ENCODE results near the gene GORASP1. TPM values are rescaled to one million over a fixed set of nuclear protein-coding genes. Genes with fewer than 3 reads are reported as not detected.

GORASP1 gene
- total and polyA plus RNA-seq, 2 of the 13 experiments (the other 11 are each of a cell fraction or from before 2014, with no cell fraction given), result 36.4 to 39.8 TPM

DNA sequence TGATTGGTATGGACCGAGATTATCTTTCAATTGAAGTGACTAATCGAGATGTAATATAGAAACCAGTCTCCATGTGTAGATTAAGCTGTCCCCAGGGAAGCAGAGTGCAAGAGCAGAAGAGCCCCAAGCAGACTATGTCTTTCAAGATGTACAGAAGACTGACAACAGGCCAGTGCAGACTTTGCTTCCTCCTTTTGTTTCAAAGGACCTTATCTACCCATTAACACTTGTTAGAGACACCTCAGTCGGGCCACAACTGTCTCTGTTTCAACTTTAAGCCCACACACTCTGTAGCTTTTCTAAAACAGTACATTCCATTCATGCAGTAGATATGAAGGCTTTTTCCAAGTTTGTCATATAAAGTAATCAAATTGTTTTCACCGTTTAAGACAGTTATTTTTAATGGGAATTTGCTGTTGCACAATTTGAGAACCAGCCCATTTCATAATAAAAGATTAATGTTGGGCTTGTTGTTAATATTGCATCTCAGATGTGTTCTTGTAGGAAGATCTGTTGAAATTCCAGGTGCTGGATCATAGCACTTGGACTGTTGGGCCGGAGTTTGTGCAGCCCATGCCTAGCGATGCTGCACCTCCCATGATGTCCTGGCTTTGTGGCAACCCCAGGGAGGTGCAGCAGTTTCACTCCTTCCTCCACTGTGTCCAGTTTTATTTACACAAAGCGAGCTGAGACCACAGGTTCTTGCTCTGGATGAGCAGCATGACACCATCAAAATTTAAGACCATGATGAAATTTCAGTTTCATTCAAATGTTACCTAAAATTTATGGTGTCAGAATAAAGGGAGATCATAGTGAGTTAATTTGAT, 12.4 kb downstream of the GORASP1 start (continued):
- TF ChIP-seq RFX5 (IDR thresholded peaks at IDR 0.05; ENCODE audit: low read depth, low read length), result no peak
- TF ChIP-seq, protein P1, sequence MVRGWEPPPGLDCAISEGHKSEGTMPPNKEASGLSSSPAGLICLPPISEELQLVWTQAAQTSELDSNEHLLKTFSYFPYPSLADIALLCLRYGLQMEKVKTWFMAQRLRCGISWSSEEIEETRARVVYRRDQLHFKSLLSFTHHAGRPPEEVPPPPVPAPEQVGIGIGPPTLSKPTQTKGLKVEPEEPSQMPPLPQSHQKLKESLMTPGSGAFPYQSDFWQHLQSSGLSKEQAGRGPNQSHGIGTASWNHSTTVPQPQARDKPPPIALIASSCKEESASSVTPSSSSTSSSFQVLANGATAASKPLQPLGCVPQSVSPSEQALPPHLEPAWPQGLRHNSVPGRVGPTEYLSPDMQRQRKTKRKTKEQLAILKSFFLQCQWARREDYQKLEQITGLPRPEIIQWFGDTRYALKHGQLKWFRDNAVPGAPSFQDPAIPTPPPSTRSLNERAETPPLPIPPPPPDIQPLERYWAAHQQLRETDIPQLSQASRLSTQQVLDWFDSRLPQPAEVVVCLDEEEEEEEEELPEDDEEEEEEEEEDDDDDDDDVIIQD (CRISPR knock-in tag; IDR thresholded peaks at IDR 0.05; ENCODE audit: low read depth), result no peak

DNA sequence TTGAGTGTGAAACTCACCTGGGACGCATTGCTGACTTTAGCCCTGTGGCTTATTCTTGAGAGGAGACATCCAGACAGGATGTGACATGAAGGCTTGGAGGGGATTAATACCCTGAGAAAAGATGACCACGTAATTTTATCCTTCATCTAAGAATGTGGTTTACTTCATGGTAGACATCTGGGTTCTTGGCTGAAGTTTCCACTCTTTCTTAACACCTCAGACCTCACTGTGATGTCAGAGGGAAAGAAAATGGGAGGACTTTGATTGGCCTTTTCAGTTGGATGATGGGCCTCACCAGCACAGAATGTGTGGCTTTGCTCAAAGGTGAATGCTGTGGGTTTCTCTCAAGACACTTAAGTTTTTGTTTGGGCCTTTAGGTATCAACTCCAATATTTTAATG, 16.5 kb downstream of the GORASP1 start:
- H3K4me1 ChIP-seq (ENCODE audit: insufficient read depth, low read length), result peaks cover under 1% of the 10 kb centered on the region; the same call in 1 of the 2 replicates
- in situ Hi-C loops (cut with HindIII; ENCODE audit: extremely low pct_ligation_motif_present, low pct_unique_long_range_greater_than_20kb), result no loop called here
- intact Hi-C loops (cut with micrococcal nuclease; ENCODE audit: unreplicated experiment), result no loop called here
- peaks cover 21 to 90% of the 10 kb centered on the region in 2 experiments for H3K36me3 ChIP-seq (replicated peaks in 1 of 2; ENCODE audit: control insufficient read depth in 1 of 2, insufficient read depth in 2 of 2, low read length in 2 of 2)
- H3K27ac ChIP-seq (ENCODE audit: extremely low read length, insufficient read depth, low read length), result no peak overlapping the region
- no peaks in the 10 kb centered on the region for H4K20me1 ChIP-seq (ENCODE audit: insufficient read depth, low read length)
- no peak for DNase-seq (ENCODE audit: low spot score)
- no peak for ATAC-seq
- POLR2A ChIA-PET, result no interaction called here
- no peak overlapping the region for H3K9ac ChIP-seq (ENCODE audit: insufficient read depth, low read depth, low read length)
- TF ChIP-seq SP5 (CRISPR knock-in tag; IDR thresholded peaks at IDR 0.05; ENCODE audit: borderline replicate concordance, low read depth) (no peak), GTF2F1 (IDR thresholded peaks at IDR 0.05; ENCODE audit: low read length) (no peak), ZNF598 (CRISPR knock-in tag; IDR thresholded peaks at IDR 0.05; ENCODE audit: borderline replicate concordance) (no peak), ZNF292 (CRISPR knock-in tag; IDR thresholded peaks at IDR 0.05; ENCODE audit: borderline replicate concordance, low read depth) (no peak), ZFP62 (CRISPR knock-in tag; IDR thresholded peaks at IDR 0.05) (no peak)
- TF ChIP-seq, protein P2, sequence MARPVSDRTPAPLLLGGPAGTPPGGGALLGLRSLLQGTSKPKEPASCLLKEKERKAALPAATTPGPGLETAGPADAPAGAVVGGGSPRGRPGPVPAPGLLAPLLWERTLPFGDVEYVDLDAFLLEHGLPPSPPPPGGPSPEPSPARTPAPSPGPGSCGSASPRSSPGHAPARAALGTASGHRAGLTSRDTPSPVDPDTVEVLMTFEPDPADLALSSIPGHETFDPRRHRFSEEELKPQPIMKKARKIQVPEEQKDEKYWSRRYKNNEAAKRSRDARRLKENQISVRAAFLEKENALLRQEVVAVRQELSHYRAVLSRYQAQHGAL (CRISPR knock-in tag; IDR thresholded peaks at IDR 0.05; ENCODE audit: not compliant biosample characterization), result no peak
- H3K4me2 ChIP-seq (ENCODE audit: low read depth, low read length), result no peak overlapping the region
- H3K27me3 ChIP-seq (ENCODE audit: control insufficient read depth in 1 of 2, insufficient read depth in 2 of 2, low read length in 2 of 2), result no peaks in the 10 kb centered on the region
- no peaks in the 10 kb centered on the region for H3K9me3 ChIP-seq (ENCODE audit: low read length)
- WGBS (ENCODE audit: low lambda C conversion rate), result 85% methylated on average over 2 of the region's 2 CpGs
- no peak for FAIRE-seq
- CTCF ChIA-PET (ENCODE audit: low intra/inter-chr PET ratio, low total read pairs), result no interaction called here
- no peak overlapping the region for H3K4me3 ChIP-seq (replicated peaks in 1 of 3; ENCODE audit: insufficient read depth in 1 of 3, low read depth in 2 of 3, low read length in 3 of 3)
- H2AFZ ChIP-seq (ENCODE audit: low read length), result no peak overlapping the region
- no TSS peak for BruUV-seq (replicated peaks)
- no peaks in the 10 kb centered on the region for H3K79me2 ChIP-seq (ENCODE audit: insufficient read depth, low read length)
